ENCODE data around the gene MCRS1. TPM values are rescaled to one million over a fixed set of nuclear protein-coding genes. Genes with fewer than 3 reads are reported as not detected.
A peak's percentile ranks its signal among the peaks of the same experiment; 100 is the strongest.
"Not testable (repeated sequence)": the region's sequence is repeated elsewhere in the genome, so short reads cannot be mapped to it uniquely, and the experiment has no call there.

Gene MCRS1
- total RNA-seq: 10 to 100 TPM; 30.4 to 72.3 (median 47.0) TPM

- in situ Hi-C loops (cut with MboI; ENCODE audit: low pct_unique_long_range_greater_than_20kb in 2 of 9, low sequenced_read_pairs in 9 of 9, unreplicated experiment in 9 of 9): no loop called here
- Histone ChIP-seq H3K4me1 (replicated peaks in 1 of 2) (peaks cover 8% of the 10 kb centered on the region in 2 donors), H3K4me3 (peak within 1 kb of the TSS; percentile 65 to 91 (median 88)), H3K27ac (peak within 1 kb of the TSS; percentile 88 to 95)
- peak; percentile 85 to 95 (median 93) for ATAC-seq (replicated peaks in 6 of 8)
- WGBS, 10 experiments: 0 to 7% (median 0%) methylated on average over 1 to 34 of the region's 54 CpGs; no CpG with 5 or more reads in 2 of the 10 experiments
Measured at GRCh38 chr12:49567611-49568441, at the start of gene MCRS1. Gene MCRS1 (minus strand): TSS chr12:49568142. CDS start chr12:49566731, 1,411 bp downstream.

- WGBS, 10 experiments: 50 to 100% (median 76%) methylated on average over 1 to 4 of the region's 5 CpGs; no CpG with 5 or more reads in 2 of the 10 experiments
- ATAC-seq (replicated peaks in 6 of 8): no peak
- Histone ChIP-seq H3K4me1 (replicated peaks in 1 of 2) (peaks cover 0 to 6% of the 10 kb centered on the region in 2 donors), H3K4me3 (no peak overlapping the region), H3K27ac (no peak overlapping the region)
- in situ Hi-C loops (cut with MboI; ENCODE audit: low pct_unique_long_range_greater_than_20kb in 2 of 9, low sequenced_read_pairs in 9 of 9, unreplicated experiment in 9 of 9): no loop called here
Measured at GRCh38 chr12:49616533-49617219, 48.7 kb upstream of the MCRS1 start.

- in situ Hi-C loops (cut with MboI; ENCODE audit: low pct_unique_long_range_greater_than_20kb in 2 of 9, low sequenced_read_pairs in 9 of 9, unreplicated experiment in 9 of 9): no loop called here
- ATAC-seq (replicated peaks in 6 of 8): no peak
- no peaks in the 10 kb centered on the region for H3K4me1 ChIP-seq (replicated peaks in 1 of 2)
- no peak overlapping the region for H3K27ac ChIP-seq
- 66 to 100% (median 98%) methylated on average over 2 to 7 of the region's 7 CpGs; no CpG with 5 or more reads in 1 of the 10 experiments for WGBS, 10 experiments
- no peak overlapping the region for H3K4me3 ChIP-seq
Measured at GRCh38 chr12:49615725-49616124, 47.8 kb upstream of the MCRS1 start.

GRCh38 chr12:49612210-49612609, 44.3 kb upstream of the MCRS1 start:
- ATAC-seq (replicated peaks in 6 of 8): no peak
- no peak overlapping the region for H3K4me3 ChIP-seq
- in situ Hi-C loops (cut with MboI; ENCODE audit: low pct_unique_long_range_greater_than_20kb in 2 of 9, low sequenced_read_pairs in 9 of 9, unreplicated experiment in 9 of 9): no loop called here
- no peaks in the 10 kb centered on the region for H3K4me1 ChIP-seq (replicated peaks in 1 of 2)
- no peak overlapping the region for H3K27ac ChIP-seq

- H3K4me1 ChIP-seq (replicated peaks in 1 of 2); ATAC-seq (replicated peaks in 6 of 8); H3K27ac ChIP-seq; H3K4me3 ChIP-seq; in situ Hi-C loops (cut with MboI; ENCODE audit: low pct_unique_long_range_greater_than_20kb in 2 of 9, low sequenced_read_pairs in 9 of 9, unreplicated experiment in 9 of 9): not testable (repeated sequence)
- 69 to 100% (median 94%) methylated on average over 2 to 4 of the region's 4 CpGs; no CpG with 5 or more reads in 2 of the 10 experiments for WGBS, 10 experiments
Measured at GRCh38 chr12:49610785-49611184, 42.8 kb upstream of the MCRS1 start.

- Histone ChIP-seq H3K4me3 (no peak overlapping the region), H3K4me1 (replicated peaks in 1 of 2) (no peaks in the 10 kb centered on the region), H3K27ac (no peak overlapping the region)
- in situ Hi-C loops (cut with MboI; ENCODE audit: low pct_unique_long_range_greater_than_20kb in 2 of 9, low sequenced_read_pairs in 9 of 9, unreplicated experiment in 9 of 9): no loop called here
- 33 to 71% (median 57%) methylated on average over 1 of the region's 1 CpG; no CpG with 5 or more reads in 7 of the 10 experiments for WGBS, 10 experiments
- peak in 3 of 8 experiments; percentile 94 to 97 (median 95) for ATAC-seq (replicated peaks in 6 of 8)
Measured at GRCh38 chr12:49609875-49610154, 41.9 kb upstream of the MCRS1 start.

- WGBS, 10 experiments: no CpG with 5 or more reads among the region's 2 CpGs
- H3K4me3 ChIP-seq: no peak overlapping the region
- no peak overlapping the region for H3K27ac ChIP-seq
- H3K4me1 ChIP-seq (replicated peaks in 1 of 2): no peaks in the 10 kb centered on the region
- ATAC-seq (replicated peaks in 6 of 8): peak in 4 of 8 experiments; percentile 15 to 63 (median 45)
- in situ Hi-C loops (cut with MboI; ENCODE audit: low pct_unique_long_range_greater_than_20kb in 2 of 9, low sequenced_read_pairs in 9 of 9, unreplicated experiment in 9 of 9): no loop called here
Measured at GRCh38 chr12:49609059-49609874, 41.3 kb upstream of the MCRS1 start.

- ATAC-seq (replicated peaks in 6 of 8); in situ Hi-C loops (cut with MboI; ENCODE audit: low pct_unique_long_range_greater_than_20kb in 2 of 9, low sequenced_read_pairs in 9 of 9, unreplicated experiment in 9 of 9); H3K4me3 ChIP-seq; H3K4me1 ChIP-seq (replicated peaks in 1 of 2); H3K27ac ChIP-seq: not testable (repeated sequence)
- WGBS, 10 experiments: 79 to 100% (median 90%) methylated on average over 1 to 3 of the region's 4 CpGs; no CpG with 5 or more reads in 2 of the 10 experiments
Measured at GRCh38 chr12:49605539-49605938, 37.6 kb upstream of the MCRS1 start, which contains the start of gene FAM186B. Gene FAM186B (minus strand): TSS chr12:49605639. CDS start chr12:49605477, 162 bp downstream.

- Histone ChIP-seq H3K4me3 (no peak overlapping the region), H3K27ac (no peak overlapping the region), H3K4me1 (replicated peaks in 1 of 2) (no peaks in the 10 kb centered on the region)
- 44 to 66% (median 60%) methylated on average over 1 to 5 of the region's 5 CpGs; no CpG with 5 or more reads in 7 of the 10 experiments for WGBS, 10 experiments
- in situ Hi-C loops (cut with MboI; ENCODE audit: low pct_unique_long_range_greater_than_20kb in 2 of 9, low sequenced_read_pairs in 9 of 9, unreplicated experiment in 9 of 9): no loop called here
- ATAC-seq (replicated peaks in 6 of 8): no peak
Measured at GRCh38 chr12:49604856-49605255, 36.9 kb upstream of the MCRS1 start.

- 86 to 100% (median 100%) methylated on average over 1 of the region's 1 CpG; no CpG with 5 or more reads in 6 of the 10 experiments for WGBS, 10 experiments
- Histone ChIP-seq H3K4me1 (replicated peaks in 1 of 2) (no peaks in the 10 kb centered on the region), H3K27ac (no peak overlapping the region), H3K4me3 (no peak overlapping the region)
- in situ Hi-C loops (cut with MboI; ENCODE audit: low pct_unique_long_range_greater_than_20kb in 2 of 9, low sequenced_read_pairs in 9 of 9, unreplicated experiment in 9 of 9): no loop called here
- no peak for ATAC-seq (replicated peaks in 6 of 8)
Measured at GRCh38 chr12:49603721-49604120, 35.8 kb upstream of the MCRS1 start.

- no peak for ATAC-seq (replicated peaks in 6 of 8)
- H3K27ac ChIP-seq: no peak overlapping the region
- WGBS, 10 experiments: 60 to 100% (median 96%) methylated on average over 1 to 5 of the region's 8 CpGs; no CpG with 5 or more reads in 5 of the 10 experiments
- H3K4me1 ChIP-seq (replicated peaks in 1 of 2): no peaks in the 10 kb centered on the region
- no peak overlapping the region for H3K4me3 ChIP-seq
- in situ Hi-C loops (cut with MboI; ENCODE audit: low pct_unique_long_range_greater_than_20kb in 2 of 9, low sequenced_read_pairs in 9 of 9, unreplicated experiment in 9 of 9): no loop called here
Measured at GRCh38 chr12:49599961-49600360, 32.0 kb upstream of the MCRS1 start.

- WGBS, 10 experiments: 60 to 88% (median 78%) methylated on average over 1 to 6 of the region's 10 CpGs; no CpG with 5 or more reads in 5 of the 10 experiments
- H3K4me1 ChIP-seq (replicated peaks in 1 of 2): no peaks in the 10 kb centered on the region
- H3K27ac ChIP-seq: no peak overlapping the region
- in situ Hi-C loops (cut with MboI; ENCODE audit: low pct_unique_long_range_greater_than_20kb in 2 of 9, low sequenced_read_pairs in 9 of 9, unreplicated experiment in 9 of 9): no loop called here
- no peak for ATAC-seq (replicated peaks in 6 of 8)
- no peak overlapping the region for H3K4me3 ChIP-seq
Measured at GRCh38 chr12:49598527-49598926, 30.6 kb upstream of the MCRS1 start.

All from motor neuron (in vitro differentiated cells).